AG08395 (cell line): Measurements from ENCODE around the gene CIDEA.
A peak's percentile ranks its signal among the peaks of the same experiment; 100 is the strongest.

ENCODE experiments used
- DNase-seq: peaks from one replicate; pipeline ENCODE4 v3.0.0; 2012; ENCODE audit warnings: mixed read lengths, low spot score

CIDEA gene

GRCh38 chr18:12274793-12275192 is 20.6 kb downstream of the CIDEA start:
- DNase-seq: no peak

- DNase-seq: no peak
Observed at GRCh38 chr18:12276736-12277554, 22.8 kb downstream of the CIDEA start.

GRCh38 chr18:12278215-12278671 is 24.1 kb downstream of the CIDEA start:
- DNase-seq: no peak

GRCh38 chr18:12278741-12279682 is 24.9 kb downstream of the CIDEA start:
- peak; percentile 94 for DNase-seq

- no peak for DNase-seq
Observed at GRCh38 chr18:12279781-12280531, 25.8 kb downstream of the CIDEA start.

- DNase-seq: no peak
Observed at GRCh38 chr18:12281861-12282260, 27.7 kb downstream of the CIDEA start.

- DNase-seq: peak; percentile 83
Observed at GRCh38 chr18:12282442-12283039, 28.4 kb downstream of the CIDEA start.

- DNase-seq: no peak
Observed at GRCh38 chr18:12283256-12283655, 29.1 kb downstream of the CIDEA start.

- no peak for DNase-seq
Observed at GRCh38 chr18:12283666-12284065, 29.5 kb downstream of the CIDEA start.

GRCh38 chr18:12287131-12287681 is 33.0 kb downstream of the CIDEA start:
- no peak for DNase-seq

GRCh38 chr18:12287684-12288402 is 33.7 kb downstream of the CIDEA start:
- peak; percentile 95 for DNase-seq

GRCh38 chr18:12288403-12288755 is 34.2 kb downstream of the CIDEA start:
- no peak for DNase-seq

- DNase-seq: no peak
Observed at GRCh38 chr18:12290086-12290485, 35.9 kb downstream of the CIDEA start.

GRCh38 chr18:12291161-12291560 is 37.0 kb downstream of the CIDEA start:
- no peak for DNase-seq

- no peak for DNase-seq
Observed at GRCh38 chr18:12291690-12292089, 37.5 kb downstream of the CIDEA start.

GRCh38 chr18:12293831-12294230 is 39.7 kb downstream of the CIDEA start:
- DNase-seq: no peak

GRCh38 chr18:12295389-12296086 is 41.4 kb downstream of the CIDEA start:
- DNase-seq: no peak

- DNase-seq: no peak
Observed at GRCh38 chr18:12296087-12296403, 41.9 kb downstream of the CIDEA start.

- no peak for DNase-seq
Observed at GRCh38 chr18:12296457-12296856, 42.3 kb downstream of the CIDEA start.

- DNase-seq: no peak
Observed at GRCh38 chr18:12299862-12300261, 45.7 kb downstream of the CIDEA start.
